Esophagus mucosa (tissue), 1 donor: ENCODE data around the gene DISC1. TPM values are rescaled to one million over a fixed set of nuclear protein-coding genes. Genes with fewer than 3 reads are reported as not detected.

Experiments used
- ATAC-seq: fragments of 200-7000 bp; cut with Tn5 transposase; one replicate; pipeline ENCODE4 v1.9.1; 2020
- total RNA-seq: library from RNA; stranded (reverse); gene quantifications from one replicate; pipeline ENCODE4 v1.2.4, GENCODE V29; 2023
- donor health status: DM: yes; HTN: yes; CAD: no.

DISC1 gene
- total RNA-seq, 1 donor from 2014 or later, result 2.4 TPM

GRCh38 chr1:231670755-231671154 is 44.2 kb downstream of the DISC1 start:
- no peak for ATAC-seq

DNA sequence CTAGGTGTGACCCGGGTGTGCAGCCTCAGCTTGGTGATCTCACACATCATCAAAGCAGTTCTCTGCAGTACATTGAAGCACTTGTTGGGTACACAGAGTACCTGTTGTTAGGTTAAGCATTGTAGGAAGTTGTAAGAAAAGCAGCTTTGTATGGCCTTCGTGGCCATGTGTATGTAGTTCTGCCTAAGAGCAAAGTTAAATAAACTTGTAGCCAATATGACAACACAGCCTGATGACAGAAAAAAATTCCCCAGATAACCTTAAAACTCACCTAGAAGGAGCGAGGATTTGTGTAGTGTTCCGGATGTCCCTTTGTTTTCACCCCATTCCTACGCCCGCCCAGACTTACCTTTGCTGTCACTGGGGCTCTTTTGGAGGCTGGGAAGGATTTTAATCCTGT is 48.0 kb downstream of the DISC1 start:
- ATAC-seq, result no peak

GRCh38 chr1:231676487-231676886 is 49.9 kb downstream of the DISC1 start:
- ATAC-seq, result no peak

- ATAC-seq, result no peak
Measured at GRCh38 chr1:231677442-231677841, 50.9 kb downstream of the DISC1 start.

- no peak for ATAC-seq
Measured at GRCh38 chr1:231678011-231678432, 51.4 kb downstream of the DISC1 start.

DNA sequence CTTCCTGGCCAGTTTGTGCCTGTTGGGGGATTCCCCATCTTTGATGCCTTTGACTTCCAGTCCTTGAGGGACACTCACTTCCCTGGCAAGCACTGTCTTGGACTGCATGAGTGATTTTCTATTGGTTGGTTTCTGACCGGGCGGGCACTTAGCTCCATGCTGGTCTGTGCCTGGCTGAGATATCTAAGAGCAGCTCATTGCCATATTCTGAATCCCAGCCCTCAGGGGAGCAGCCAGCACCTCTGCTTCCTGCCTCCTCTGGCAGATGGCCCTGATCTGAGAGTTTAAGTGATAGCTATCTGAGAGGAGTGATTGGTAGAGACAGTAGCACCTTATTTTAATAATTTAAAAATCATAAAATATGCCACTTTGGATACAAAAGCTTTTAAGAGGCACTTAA is 52.5 kb downstream of the DISC1 start:
- ATAC-seq, result no peak

DNA sequence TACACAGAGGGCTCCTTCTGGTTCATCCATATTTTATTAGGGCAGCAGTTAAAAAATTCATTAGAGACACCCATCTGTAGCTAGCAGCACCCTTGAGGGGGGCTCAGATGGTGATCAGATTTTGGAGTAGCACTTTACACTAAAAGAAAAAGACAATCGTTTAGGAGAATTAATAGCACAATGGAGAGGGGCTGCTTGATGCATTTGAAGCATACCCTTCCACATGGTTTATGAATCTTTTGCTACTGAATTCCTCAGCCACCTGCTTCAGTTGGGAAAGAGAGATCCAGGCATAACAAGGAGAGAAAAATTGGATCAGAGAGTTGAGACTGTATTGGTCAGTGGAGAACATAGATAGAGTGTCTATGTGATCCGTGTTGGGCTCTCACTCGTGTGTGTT is 54.4 kb downstream of the DISC1 start:
- ATAC-seq, result no peak

DNA sequence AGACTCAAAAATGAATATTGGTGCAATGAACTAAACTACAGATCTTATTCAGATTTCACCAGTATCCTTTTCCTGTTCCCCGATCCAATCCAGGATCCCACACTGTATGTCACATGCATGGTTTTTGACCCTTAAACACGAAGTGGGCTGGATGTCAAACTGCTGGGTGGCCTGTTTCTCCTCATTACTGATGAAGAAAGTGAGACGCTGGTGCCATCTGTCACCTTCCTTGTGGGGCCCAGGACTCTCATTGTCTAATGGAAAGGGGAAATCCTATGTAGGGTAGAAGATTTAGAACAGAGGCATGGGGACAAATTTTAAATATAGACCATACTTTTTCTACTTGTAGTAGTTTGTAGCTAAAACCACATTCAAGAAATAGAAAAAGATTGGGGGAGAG is 56.2 kb downstream of the DISC1 start:
- ATAC-seq, result no peak

DNA sequence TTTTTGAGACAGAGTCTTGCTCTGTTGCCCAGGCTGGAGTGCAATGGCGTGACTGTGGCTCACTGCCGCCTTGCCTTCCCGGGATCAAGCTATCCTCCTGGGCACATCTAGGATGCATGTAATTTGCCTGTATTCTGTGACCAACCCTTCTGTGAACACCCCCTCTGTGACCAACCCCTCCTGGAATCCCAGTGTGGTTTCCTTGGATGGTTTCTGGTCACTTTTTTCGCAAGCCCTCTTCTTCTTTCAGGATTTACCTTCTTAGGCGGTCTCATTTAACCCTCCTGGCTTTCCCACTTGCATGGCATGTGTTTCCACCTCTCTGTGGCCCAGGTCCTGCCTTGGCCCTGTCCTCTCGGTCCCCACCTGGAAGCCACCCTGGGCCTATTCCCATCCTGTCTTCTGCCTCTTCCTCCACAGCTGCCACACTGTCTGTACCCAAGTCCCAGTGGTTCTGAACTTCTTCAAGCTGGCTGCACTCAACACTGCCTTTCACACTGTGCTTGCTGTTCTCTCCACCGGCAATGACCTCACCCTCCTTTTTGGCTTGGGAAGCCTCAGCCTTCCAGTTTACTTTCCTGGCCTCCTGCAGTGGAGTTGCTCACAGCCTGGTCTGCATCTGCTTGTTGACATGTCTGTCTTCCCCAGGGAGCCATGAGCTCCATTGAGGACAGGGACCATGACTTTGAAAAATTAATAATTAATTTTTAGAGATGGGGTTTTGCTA is 57.0 kb downstream of the DISC1 start:
- ATAC-seq, result peak; percentile 23

- ATAC-seq, result peak; percentile 75
Measured at GRCh38 chr1:231684356-231685244, 58.0 kb downstream of the DISC1 start.

DNA sequence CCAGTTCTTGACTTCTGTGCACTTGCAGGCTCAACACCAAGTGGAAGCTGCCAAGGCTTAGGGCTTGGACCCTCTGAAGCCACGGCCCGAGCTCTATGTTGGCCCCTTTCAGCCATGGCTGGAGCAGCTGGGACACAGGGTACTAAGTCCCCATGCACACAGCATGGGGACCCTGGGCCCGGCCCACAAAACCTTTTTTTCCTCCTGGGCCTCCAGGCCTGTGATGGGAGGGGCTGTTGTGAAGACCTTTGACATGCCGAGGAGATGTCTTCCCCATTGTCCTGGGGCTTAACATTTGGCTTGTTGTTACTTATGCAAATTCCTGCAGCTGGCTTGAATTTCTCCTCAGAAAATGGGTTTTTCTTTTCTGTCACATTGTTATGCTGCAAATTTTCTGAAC is 59.8 kb downstream of the DISC1 start:
- ATAC-seq, result no peak

DNA sequence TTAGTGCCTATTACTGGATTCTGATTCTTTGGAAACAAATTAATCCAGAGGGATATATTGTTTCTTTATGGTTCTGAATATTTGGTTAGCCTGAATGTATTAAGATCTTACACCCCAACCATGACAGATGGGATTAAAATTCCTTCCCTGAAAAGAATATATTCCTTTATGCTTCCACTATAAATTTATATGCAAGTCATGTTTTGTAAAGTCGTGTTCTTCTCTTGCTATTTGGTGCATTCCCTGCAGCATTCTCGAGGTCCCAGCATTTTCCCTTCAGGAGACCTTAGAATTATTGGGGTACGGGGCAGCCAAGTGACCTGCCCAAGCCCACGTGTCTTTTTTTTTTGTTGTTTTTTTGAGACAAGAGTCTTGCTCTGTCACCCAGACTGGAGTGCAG is 62.4 kb downstream of the DISC1 start:
- ATAC-seq, result no peak

DNA sequence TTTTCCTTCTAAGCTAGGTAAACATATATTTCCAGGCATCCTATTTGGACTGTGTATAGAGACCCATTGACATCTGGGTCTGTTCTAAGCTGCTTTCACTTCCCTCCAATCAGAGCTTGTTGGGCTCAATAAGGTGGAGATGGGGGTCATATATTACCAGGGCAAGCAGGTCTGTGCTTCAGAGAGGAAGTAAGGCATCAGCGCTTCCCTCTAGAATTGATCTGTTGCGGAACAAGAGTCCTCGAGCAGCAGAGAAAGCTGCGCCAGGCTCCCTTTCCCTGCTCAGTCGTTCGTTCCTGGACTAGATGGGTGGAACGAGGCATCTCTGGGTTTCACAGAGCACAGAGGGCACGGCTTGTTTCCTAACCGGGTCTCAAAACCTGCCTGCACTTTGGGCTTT is 63.5 kb downstream of the DISC1 start:
- no peak for ATAC-seq

- ATAC-seq, result peak; percentile 77
Measured at GRCh38 chr1:231691618-231692259, 65.1 kb downstream of the DISC1 start.

GRCh38 chr1:231693361-231694074 is 66.9 kb downstream of the DISC1 start:
- no peak for ATAC-seq

- no peak for ATAC-seq
Measured at GRCh38 chr1:231694075-231694431, 67.5 kb downstream of the DISC1 start.

- ATAC-seq, result no peak
Measured at GRCh38 chr1:231694465-231695077, 68.0 kb downstream of the DISC1 start.

DNA sequence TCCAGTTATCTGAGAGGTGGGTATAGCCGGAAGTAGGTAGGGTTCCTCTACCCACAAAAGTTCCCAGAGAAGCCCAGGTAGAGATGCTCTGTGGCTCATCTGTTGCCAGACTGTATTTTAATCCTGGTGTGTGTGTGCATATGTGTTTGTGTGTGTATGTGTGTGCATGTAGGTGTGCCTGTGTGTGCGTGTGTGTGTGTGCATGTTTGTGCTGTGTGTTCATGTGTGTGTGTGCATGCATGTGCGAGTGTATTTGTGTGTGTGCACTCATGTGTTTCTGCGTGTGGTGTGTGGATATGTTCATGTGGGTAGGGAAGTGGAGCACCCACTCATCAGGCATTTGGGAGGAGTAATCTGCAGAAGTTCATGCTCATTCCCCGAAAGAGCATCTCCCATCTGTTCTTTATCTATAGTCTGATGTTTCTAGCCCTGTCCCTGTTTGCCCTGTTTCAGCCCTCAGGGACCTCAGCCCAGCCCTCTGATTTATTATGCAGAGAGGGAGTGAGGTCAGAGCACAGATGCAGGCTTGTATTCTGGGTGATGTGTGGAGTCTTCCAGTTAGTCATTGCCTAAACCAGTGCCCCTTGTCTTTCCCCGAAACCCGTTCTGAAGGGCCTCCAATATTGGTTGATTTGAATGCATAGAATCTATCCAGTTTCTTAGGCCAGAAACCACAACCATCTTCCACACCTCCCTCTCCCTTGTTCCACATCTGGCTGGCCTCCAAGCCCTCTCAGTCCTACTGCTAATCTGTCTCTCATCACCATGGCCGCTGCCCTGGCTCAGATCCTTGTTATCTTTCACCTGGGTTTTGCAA is 69.1 kb downstream of the DISC1 start:
- ATAC-seq, result no peak

- no peak for ATAC-seq
Measured at GRCh38 chr1:231699784-231700183, 73.2 kb downstream of the DISC1 start.

- no peak for ATAC-seq
Measured at GRCh38 chr1:231701306-231701705, 74.7 kb downstream of the DISC1 start.

GRCh38 chr1:231702331-231702730 is 75.7 kb downstream of the DISC1 start:
- ATAC-seq, result no peak
